Calu3 (cell line): ENCODE results near the gene KRT73. TPM values are rescaled to one million over a fixed set of nuclear protein-coding genes. Genes with fewer than 3 reads are reported as not detected.

Source experiments
- BruUV-seq: library from RNA; stranded (reverse); fragments of 400-500 nt; replicated peaks from 2 replicates; lab custom pipeline; 2021; lab: Mats Ljungman, UMichigan
- CTCF ChIA-PET: fragments of 300-600 bp; sonication (Branson Sonifier 250); formaldehyde crosslinking; loops from one replicate; lab custom pipeline; 2022; ENCODE audit warnings: antibody characterized with exemption; lab: Charles Lee
- DNase-seq: peaks from one replicate; pipeline ENCODE4 v3.0.0; 2022
- H3K27ac Mint-ChIP-seq: one replicate; pipeline ENCODE4 v1.8.0; 2022; ENCODE audit warnings: mixed read lengths; ENCODE audit not compliant: unreplicated experiment
- H3K27me3 Mint-ChIP-seq: one replicate; pipeline ENCODE4 v1.8.0; 2022; ENCODE audit warnings: mixed read lengths; ENCODE audit not compliant: unreplicated experiment
- H3K36me3 Mint-ChIP-seq: one replicate; pipeline ENCODE4 v1.8.0; 2022; ENCODE audit warnings: mild to moderate bottlenecking, moderate library complexity, mixed read lengths; ENCODE audit not compliant: insufficient read depth, unreplicated experiment
- H3K4me1 Mint-ChIP-seq: one replicate; pipeline ENCODE4 v1.8.0; 2022; ENCODE audit warnings: mild to moderate bottlenecking, low read depth, mixed read lengths; ENCODE audit not compliant: unreplicated experiment
- H3K4me3 Mint-ChIP-seq: one replicate; pipeline ENCODE4 v1.8.0; 2022; ENCODE audit warnings: mild to moderate bottlenecking, low read depth, moderate library complexity, mixed read lengths; ENCODE audit not compliant: unreplicated experiment
- H3K9me3 Mint-ChIP-seq: one replicate; pipeline ENCODE4 v1.8.0; 2022; ENCODE audit warnings: low read depth, mixed read lengths; ENCODE audit not compliant: unreplicated experiment
- intact Hi-C: fragments of 100-400 bp; cut with micrococcal nuclease; formaldehyde crosslinking; loops from one replicate; pipeline ENCODE4 v1.10.0; 2022; ENCODE audit not compliant: unreplicated experiment
- total RNA-seq: library from RNA; stranded (reverse); gene quantifications from 2 replicates; pipeline ENCODE4 v1.2.3, GENCODE V29; 2022
- TF ChIP-seq, protein P1 (sequence below): fragments of 200-600 bp; IDR thresholded peaks from one replicate; pipeline ENCODE4 v1.8.0; 2022; ENCODE audit warnings: antibody characterized with exemption; ENCODE audit not compliant: unreplicated experiment

KRT73 gene
- total RNA-seq, 1 experiment from 2014 or later: not detected

DNA sequence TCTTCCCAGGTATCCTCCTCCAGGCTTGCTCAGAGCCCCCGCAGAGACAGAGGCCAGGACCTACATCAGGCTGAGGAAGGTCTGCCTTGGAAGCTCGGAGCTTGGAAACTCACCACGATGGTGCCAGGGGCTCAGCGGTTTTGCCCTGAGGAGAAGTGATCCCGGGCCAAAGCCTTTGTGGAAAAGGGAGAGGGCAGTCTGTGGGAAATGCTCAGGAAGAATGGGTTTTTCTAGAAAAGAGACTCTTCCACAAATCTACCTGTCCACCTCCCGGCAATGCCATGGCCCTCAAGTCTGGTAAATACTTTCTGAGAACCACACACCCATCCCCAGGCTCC, 25.7 kb upstream of the KRT73 start:
- intact Hi-C loops: no loop called here
- no peak overlapping the region for H3K27ac Mint-ChIP-seq
- DNase-seq: no peak
- no peaks in the 10 kb centered on the region for H3K36me3 Mint-ChIP-seq
- CTCF ChIA-PET: no interaction called here
- no peaks in the 10 kb centered on the region for H3K9me3 Mint-ChIP-seq
- H3K4me3 Mint-ChIP-seq: no peak overlapping the region
- H3K27me3 Mint-ChIP-seq: peaks cover 100% of the 10 kb centered on the region
- no TSS peak for BruUV-seq
- H3K4me1 Mint-ChIP-seq: no peaks in the 10 kb centered on the region
- TF ChIP-seq, protein P1, sequence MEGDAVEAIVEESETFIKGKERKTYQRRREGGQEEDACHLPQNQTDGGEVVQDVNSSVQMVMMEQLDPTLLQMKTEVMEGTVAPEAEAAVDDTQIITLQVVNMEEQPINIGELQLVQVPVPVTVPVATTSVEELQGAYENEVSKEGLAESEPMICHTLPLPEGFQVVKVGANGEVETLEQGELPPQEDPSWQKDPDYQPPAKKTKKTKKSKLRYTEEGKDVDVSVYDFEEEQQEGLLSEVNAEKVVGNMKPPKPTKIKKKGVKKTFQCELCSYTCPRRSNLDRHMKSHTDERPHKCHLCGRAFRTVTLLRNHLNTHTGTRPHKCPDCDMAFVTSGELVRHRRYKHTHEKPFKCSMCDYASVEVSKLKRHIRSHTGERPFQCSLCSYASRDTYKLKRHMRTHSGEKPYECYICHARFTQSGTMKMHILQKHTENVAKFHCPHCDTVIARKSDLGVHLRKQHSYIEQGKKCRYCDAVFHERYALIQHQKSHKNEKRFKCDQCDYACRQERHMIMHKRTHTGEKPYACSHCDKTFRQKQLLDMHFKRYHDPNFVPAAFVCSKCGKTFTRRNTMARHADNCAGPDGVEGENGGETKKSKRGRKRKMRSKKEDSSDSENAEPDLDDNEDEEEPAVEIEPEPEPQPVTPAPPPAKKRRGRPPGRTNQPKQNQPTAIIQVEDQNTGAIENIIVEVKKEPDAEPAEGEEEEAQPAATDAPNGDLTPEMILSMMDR: no peak

DNA sequence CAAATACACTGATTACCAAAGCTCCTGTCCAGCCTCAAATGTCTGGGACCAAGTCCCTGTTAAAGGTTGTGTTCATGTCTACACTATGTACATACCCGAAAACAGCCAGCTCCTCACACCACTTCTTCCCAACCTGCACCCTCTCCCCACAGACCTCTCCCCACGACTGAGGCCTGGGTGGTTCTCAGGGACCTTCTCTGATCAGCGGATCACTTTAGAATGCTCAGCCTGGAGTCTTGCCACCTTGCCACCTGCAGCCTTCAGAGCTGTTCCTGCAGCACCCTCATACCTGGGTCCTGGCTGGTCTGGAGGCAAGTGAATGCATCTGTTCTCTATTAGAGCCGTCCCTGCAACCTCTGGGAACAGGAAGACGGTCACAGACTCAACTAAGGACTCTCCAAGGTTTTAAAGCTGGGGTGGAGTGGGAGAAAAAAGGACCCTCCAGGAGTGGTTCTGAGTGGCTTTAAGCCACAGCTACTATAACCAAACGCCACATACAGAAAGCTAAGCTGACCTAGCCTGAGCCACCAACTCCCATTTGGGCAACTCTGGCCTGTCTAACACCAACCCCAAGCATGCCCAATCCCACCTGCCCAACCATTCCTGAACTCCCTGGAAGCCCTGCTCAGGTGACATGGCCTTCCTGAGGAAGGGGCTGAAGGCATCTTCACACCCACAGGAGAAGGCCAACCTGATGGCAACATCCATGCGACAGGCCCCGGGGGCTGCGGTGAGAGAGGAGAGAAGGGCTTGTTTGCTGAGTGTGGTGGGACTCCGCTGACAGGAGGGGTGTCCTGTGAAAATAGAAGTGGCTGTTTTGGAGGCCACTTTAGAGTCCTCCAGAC, 25.1 kb upstream of the KRT73 start:
- no TSS peak for BruUV-seq
- CTCF ChIA-PET: no interaction called here
- no peak overlapping the region for H3K27ac Mint-ChIP-seq
- no peaks in the 10 kb centered on the region for H3K4me1 Mint-ChIP-seq
- no peak for DNase-seq
- H3K27me3 Mint-ChIP-seq: peaks cover 95% of the 10 kb centered on the region
- intact Hi-C loops: no loop called here
- TF ChIP-seq, protein P1: no peak
- no peak overlapping the region for H3K4me3 Mint-ChIP-seq
- no peaks in the 10 kb centered on the region for H3K9me3 Mint-ChIP-seq
- no peaks in the 10 kb centered on the region for H3K36me3 Mint-ChIP-seq

DNA sequence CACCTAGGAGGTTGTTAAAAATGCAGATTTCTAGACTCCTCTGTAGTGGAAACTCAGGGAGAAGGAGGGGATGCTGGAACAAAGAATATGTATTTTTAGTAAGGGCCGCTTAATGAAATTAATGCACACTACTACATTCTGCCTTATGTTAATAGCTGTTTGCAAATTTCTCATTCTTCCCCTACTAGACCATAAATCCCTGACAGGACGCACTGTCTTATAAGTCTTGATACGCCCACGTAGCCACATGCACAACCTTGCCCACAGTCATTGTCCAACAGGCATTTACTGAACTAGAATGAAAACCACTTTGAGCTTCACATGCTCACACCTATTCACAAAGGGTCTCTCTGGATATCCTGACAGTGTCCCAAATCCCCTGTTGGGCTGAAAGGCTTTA, 23.1 kb upstream of the KRT73 start:
- no peaks in the 10 kb centered on the region for H3K9me3 Mint-ChIP-seq
- no peak for DNase-seq
- no TSS peak for BruUV-seq
- H3K36me3 Mint-ChIP-seq: no peaks in the 10 kb centered on the region
- TF ChIP-seq, protein P1: no peak
- CTCF ChIA-PET: no interaction called here
- intact Hi-C loops: no loop called here
- H3K27ac Mint-ChIP-seq: no peak overlapping the region
- H3K4me3 Mint-ChIP-seq: no peak overlapping the region
- peaks cover 84% of the 10 kb centered on the region for H3K27me3 Mint-ChIP-seq
- no peaks in the 10 kb centered on the region for H3K4me1 Mint-ChIP-seq

DNA sequence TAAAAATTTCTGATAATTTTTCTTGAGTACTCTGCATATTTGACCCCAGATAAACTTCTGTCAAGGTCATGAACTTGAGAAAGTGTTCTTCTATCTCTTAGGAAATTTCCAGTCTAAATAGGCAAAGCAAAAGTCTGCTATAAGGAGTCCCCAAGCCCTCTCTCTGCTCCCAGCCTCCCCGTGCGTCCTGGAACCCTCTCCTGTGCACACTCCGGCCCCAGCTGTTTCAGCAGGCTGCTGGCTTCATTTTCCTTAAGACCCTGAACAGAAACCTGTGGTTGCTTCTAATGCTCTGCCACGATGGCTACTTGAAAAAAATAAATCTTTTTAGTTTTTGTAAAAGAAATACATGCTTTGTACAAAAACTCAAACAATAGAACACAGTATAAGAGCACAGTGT, 18.9 kb upstream of the KRT73 start:
- Mint-ChIP-seq H3K27ac (no peak overlapping the region), H3K27me3 (peaks cover 68% of the 10 kb centered on the region), H3K4me3 (no peak overlapping the region), H3K36me3 (no peaks in the 10 kb centered on the region), H3K9me3 (no peaks in the 10 kb centered on the region), H3K4me1 (no peaks in the 10 kb centered on the region)
- DNase-seq: no peak
- intact Hi-C loops: no loop called here
- no TSS peak for BruUV-seq
- TF ChIP-seq, protein P1: no peak
- CTCF ChIA-PET: no interaction called here
